OCI-LY3 (cell line): ENCODE measurements around the gene AZU1.

Source experiments
- EZH2phosphoT487 ChIP-seq: fragments of 200-600 bp; shearing (Covaris generic); IDR thresholded peaks from 2 replicates; pipeline ENCODE4 v1.6.1; 2018; ENCODE audit warnings: antibody characterized with exemption, mixed run types, low read depth
- TF ChIP-seq, protein P1 (sequence below): fragments of 200-600, 300-600 bp; sonication (generic); IDR thresholded peaks from 2 replicates; pipeline ENCODE4 v1.5.1; 2014; ENCODE audit warnings: antibody characterized with exemption, low read length, low read depth

DNA sequence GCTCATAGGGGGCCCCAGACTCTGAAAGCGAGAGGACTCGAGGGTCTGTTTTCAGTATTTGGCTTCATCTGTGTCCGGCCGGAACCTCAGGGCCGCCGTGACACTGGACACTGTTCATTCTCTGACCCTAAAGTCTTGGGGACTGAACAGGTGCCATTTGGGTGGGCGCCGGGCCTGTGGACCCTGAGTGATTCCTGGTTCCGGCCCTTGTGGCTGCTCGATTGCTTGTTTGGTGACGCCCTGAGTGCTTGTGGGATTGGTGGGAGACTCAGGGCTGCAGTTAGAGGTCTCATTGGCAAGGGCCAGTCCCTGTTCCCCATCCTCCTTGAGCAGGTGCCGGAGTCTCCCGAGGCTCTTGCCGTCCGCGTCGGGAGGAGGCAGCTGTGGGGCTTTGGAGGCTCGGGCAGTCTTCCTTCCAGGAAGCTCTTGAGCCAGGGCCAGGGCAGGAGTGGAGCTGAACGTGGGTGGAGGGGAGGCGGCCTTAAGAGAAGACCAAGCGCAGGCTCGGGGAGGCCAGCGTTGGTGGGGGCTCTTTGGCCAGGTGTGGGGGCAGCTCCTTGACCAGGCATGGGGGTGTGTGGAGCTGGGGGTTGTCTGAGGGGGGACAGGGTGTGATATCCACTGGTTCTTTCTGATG, 25.7 kb upstream of the AZU1 start:
- TF ChIP-seq, protein P1, sequence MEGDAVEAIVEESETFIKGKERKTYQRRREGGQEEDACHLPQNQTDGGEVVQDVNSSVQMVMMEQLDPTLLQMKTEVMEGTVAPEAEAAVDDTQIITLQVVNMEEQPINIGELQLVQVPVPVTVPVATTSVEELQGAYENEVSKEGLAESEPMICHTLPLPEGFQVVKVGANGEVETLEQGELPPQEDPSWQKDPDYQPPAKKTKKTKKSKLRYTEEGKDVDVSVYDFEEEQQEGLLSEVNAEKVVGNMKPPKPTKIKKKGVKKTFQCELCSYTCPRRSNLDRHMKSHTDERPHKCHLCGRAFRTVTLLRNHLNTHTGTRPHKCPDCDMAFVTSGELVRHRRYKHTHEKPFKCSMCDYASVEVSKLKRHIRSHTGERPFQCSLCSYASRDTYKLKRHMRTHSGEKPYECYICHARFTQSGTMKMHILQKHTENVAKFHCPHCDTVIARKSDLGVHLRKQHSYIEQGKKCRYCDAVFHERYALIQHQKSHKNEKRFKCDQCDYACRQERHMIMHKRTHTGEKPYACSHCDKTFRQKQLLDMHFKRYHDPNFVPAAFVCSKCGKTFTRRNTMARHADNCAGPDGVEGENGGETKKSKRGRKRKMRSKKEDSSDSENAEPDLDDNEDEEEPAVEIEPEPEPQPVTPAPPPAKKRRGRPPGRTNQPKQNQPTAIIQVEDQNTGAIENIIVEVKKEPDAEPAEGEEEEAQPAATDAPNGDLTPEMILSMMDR = no peak
- TF ChIP-seq EZH2phosphoT487 = no peak
